Dermis lymphatic vessel endothelial cell (primary cell): ENCODE data around the gene MCIDAS. TPM values are rescaled to one million over a fixed set of nuclear protein-coding genes. Genes with fewer than 3 reads are reported as not detected.

Experiments
- total RNA-seq: library from RNA; depleted of rRNA; stranded (reverse); fragments of >200 nt; gene quantifications from 2 replicates; pipeline ENCODE4 v1.2.1, GENCODE V29; 2014

The MCIDAS gene
- total RNA-seq: not detected in 2 replicates

DNA sequence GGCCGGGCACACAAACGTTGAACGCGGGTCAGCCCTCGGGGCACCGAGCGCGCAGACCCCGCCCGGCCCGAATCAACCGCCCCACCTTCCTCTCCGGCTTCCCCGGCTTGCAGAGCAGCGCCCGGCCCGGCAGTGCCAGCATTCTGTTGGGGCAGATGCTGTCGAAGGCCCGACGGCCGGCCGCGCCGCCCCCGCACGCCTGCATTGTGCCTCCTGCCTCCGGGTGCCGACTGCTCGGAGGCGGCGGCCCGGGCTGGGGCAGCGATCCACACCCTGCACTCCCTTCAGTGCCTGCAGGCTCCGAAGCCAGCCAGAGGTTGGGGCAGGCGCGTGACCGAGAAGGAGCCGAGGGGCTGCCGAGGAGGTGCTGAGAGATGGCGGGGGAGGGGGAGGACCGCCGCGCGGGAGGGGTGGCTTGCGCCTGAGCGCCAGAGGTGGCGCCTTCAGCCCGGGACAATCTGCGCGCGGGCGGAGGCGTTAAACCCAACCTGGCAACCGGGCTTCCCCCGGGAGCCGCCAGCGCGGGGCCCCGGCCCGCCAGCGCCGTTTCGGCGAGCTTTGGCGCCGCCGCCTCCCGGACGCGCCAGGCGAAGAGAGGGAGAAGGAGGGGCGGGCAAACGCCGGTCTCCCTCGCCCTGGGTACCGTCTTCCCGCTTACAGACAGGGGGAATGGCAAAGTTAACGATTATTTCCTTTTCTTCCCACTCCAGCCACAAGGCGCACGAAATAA is at the start of gene MCIDAS:
Gene MCIDAS, minus strand, starts transcription at position 382 of the 730 bp plus-strand sequence. Its CDS starts 177 bp downstream, at position 205.

DNA sequence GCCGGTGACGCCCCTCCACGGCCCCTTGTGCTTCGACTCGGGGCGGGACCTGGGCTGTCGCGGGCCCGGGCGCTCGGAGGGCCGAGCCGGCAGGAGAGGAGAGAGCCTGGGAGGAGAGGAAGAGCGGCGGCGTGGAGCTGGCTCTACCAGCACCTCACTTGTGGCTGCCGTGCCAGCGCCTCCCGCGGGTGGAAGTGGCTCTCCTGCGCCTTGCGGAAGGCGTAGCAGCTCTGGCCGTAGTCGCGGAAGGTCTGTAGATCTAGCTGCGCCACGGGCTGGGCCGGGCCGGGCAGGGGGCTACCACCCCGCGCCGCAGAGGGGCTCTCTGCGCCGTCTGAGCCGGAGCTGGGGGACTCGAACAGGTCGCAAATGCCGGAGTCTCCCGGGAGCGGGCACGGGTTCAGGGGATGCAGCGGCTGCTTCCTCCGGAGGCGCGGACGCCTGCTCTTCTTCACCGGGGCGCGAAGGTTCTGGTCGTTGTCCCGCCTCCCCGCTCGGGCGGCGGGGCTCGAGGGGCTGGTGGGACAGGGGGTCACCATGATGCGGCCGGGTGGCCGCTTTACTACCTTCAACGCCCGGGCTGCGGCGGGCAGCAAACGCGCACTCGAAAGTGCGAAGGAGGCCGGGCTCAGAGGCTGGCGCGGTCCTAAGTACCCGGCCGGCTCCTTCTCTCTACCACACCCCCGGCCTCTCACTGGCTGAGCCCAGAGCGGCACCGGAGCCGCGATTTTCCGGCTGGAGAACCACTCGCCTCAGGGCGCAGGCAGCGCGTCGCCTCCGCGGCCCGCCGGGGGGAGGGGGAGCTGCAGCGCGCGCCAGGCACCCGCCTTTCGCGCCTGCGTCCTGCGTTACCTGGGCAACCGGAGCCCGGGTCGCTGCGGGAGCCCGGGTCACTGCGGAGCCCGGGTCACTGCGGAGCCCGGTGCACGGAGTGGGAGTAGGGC is 6.1 kb upstream of the MCIDAS start, which contains the start of gene CCNO:
Gene CCNO, minus strand, starts transcription at position 624 of the 944 bp plus-strand sequence. Its CDS starts 85 bp downstream, at position 539.

DNA sequence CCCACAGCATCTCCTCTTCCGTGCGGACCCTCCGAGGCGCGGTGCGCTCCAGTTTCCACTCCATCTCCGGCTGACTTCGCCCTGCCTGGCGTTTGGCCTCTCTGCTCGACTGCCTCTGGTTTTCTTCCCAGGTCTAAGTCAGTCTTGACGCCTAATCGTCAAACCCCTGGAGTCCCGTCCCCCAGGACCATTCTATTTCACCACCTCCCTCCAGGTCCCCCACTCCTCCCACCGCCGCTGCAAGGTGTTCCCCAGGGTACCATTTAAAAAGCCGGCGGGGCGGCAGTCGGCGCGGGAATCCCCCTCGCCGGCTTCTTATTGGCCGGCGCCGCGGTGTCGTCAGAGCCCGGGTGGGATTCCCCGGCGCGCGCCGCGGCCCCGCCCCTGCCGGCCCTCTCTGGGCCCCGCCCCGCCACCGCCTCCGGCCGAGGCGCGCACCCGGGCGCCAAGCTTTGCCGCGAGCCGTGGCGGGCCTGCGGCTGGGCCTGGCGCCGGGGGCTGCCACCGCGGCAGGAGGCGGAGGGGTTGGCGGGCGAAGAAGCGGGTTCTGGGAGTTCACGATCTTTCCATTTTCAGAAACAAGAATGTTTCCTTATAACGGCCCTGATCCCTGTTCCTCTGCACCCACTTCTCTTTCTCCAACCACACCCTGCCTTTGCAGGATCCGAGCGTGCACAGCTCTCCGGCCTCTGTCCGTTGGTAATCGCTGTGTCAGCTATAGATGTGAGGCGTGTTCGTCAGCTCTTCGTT is 54.0 kb downstream of the MCIDAS start, which contains the start of gene CDC20B:
Gene CDC20B, minus strand, starts transcription at position 241 of the 750 bp plus-strand sequence. Its CDS starts 177 bp downstream, at position 64.

Other genes with a start within 250 kb of the MCIDAS start
- gene ESM1, start 241.7 kb downstream of the MCIDAS start, total RNA-seq: 125 and 485 TPM in 2 replicates
- gene GZMK, start 203.1 kb downstream of the MCIDAS start, total RNA-seq: not detected in 2 replicates
- 0.33 TPM in 1 of 2 replicates, not detected in the other for gene GZMA, start 124.7 kb downstream of the MCIDAS start, total RNA-seq
- 9.9 and 17.2 TPM in 2 replicates for gene GPX8, start 67.1 kb downstream of the MCIDAS start, total RNA-seq
- under 0.01 and 0.11 TPM in 2 replicates for gene CDC20B, start 54.1 kb downstream of the MCIDAS start, total RNA-seq
- not detected in 2 replicates for gene CCNO, start 6.3 kb upstream of the MCIDAS start, total RNA-seq
- 17.1 and 20.5 TPM in 2 replicates for gene DHX29, start 80.4 kb upstream of the MCIDAS start, total RNA-seq
- 48.9 and 90.3 TPM in 2 replicates for gene MTREX, start 80.7 kb upstream of the MCIDAS start, total RNA-seq